ENCODE results near the gene SH2D3A. TPM values are rescaled to one million over a fixed set of nuclear protein-coding genes. Genes with fewer than 3 reads are reported as not detected.

Gene SH2D3A
- total RNA-seq (2021) = 17.9 and 22.0 TPM in 2 replicates
- long read RNA-seq, partial matches to known transcripts = 2 of 21 reads
- long read RNA-seq, other reads (novel, unspliced or antisense) = 16 of 21 reads

DNA sequence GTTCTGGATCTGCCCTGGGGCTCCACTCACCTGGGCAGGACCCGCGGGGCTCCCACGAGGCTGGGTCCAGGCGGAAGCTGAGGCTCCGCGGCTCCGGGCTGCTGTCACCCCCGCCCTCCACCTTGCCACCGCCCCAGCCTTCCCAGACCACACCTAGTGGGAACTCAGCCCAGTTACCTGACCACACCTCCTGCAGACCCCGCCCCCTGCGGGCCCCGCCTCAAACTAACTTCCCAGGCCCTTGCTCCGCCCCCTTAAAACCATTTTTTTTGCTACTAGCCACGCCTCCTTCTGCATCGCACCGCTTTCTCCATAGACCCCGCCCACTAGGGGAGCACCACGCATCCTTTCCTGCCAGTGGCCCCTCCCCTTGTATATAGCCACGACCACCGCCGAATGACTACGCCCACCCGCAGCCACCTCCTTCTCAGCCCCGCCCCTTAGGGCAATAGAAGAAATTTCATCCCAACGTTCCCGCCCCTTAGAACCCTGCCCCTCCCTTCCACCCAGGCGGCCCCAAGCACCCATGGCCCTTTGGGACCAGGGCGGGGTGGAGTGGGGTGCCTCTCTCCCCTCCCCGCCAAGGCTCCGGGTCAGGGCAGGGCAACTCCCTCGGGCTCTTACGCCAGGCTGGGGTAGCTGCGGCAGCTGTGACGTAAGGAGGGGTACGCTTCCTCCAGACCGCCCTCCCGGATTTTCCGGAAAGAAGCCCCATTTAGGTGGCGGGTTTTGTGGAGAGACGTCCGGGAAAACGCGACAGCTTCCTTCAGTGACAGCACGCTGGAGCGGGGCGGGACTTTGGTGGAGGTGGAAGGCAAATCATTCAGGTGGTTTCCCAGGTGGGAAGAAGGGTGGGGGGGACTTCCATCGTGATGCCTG lies at the start of gene SH2D3A:
Gene SH2D3A, minus strand, starts transcription at position 79 of the 879 bp plus-strand sequence. CDS start 3,687 bp downstream, outside the sequence.
- H3K9me3 ChIP-seq (ENCODE audit: control insufficient read depth, low read depth, low read length) = no peaks in the 10 kb centered on the region
- H3K27ac ChIP-seq (ENCODE audit: insufficient read length, low read depth, low read length) = peak within 1 kb of the TSS; percentile 92
- no peak within 1 kb of the TSS for H2AFZ ChIP-seq (ENCODE audit: low read length)
- peak within 1 kb of the TSS; percentile 98 for H3K4me2 ChIP-seq (ENCODE audit: insufficient read depth, insufficient read length, low read length)
- H3K4ac ChIP-seq (ENCODE audit: low read depth, low read length) = no peak within 1 kb of the TSS
- peak within 1 kb of the TSS; percentile 77 for H3K18ac ChIP-seq (ENCODE audit: insufficient read length, low read depth, low read length)
- DNase-seq = peak; percentile 98
- no peak within 1 kb of the TSS for H3T11ph ChIP-seq (ENCODE audit: low read length)
- peaks cover 5% of the 10 kb centered on the region for H4K20me1 ChIP-seq (ENCODE audit: control insufficient read depth, insufficient read depth, insufficient read length)
- H3K23ac ChIP-seq (ENCODE audit: insufficient read length, low read depth, low read length) = peak within 1 kb of the TSS; percentile 36
- no peak within 1 kb of the TSS for H2BK5ac ChIP-seq (ENCODE audit: insufficient read length, low read length)
- Mint-ChIP-seq H3K27ac (peak within 1 kb of the TSS; percentile 91 to 98 (median 97)), H3K4me3 (peak within 1 kb of the TSS; percentile 81 to 91), H3K4me1 (peaks cover 23 to 24% of the 10 kb centered on the region in 2 experiments), H3K9me3 (peaks cover 0 to 5% of the 10 kb centered on the region in 2 experiments; a peak in 3 of 5 replicates), H3K36me3 (ENCODE audit: insufficient read depth in 1 of 3, low read depth in 3 of 3) (peaks cover 0 to 4% (median 0%) of the 10 kb centered on the region in 3 experiments; a peak in 2 of 7 replicates), H3K27me3 (ENCODE audit: low read depth) (no peaks in the 10 kb centered on the region)
- H3K79me2 ChIP-seq (ENCODE audit: insufficient read depth, low read length) = no peaks in the 10 kb centered on the region; the same call in 1 of the 2 replicates
- peak within 1 kb of the TSS; percentile 25 for H3K56ac ChIP-seq (ENCODE audit: insufficient read length, low read depth, low read length)
- H2BK15ac ChIP-seq (ENCODE audit: low read depth, low read length) = no peak within 1 kb of the TSS
- H2BK12ac ChIP-seq (ENCODE audit: insufficient read length, low read depth, low read length) = peak within 1 kb of the TSS; percentile 82
- no peak within 1 kb of the TSS for H2BK120ac ChIP-seq (ENCODE audit: low read depth, low read length, poor library complexity, severe bottlenecking)
- peak within 1 kb of the TSS; percentile 4 for H2AK5ac ChIP-seq (ENCODE audit: insufficient read length, low read length)
- TF ChIP-seq CTCF (conservative IDR thresholded peaks at IDR 0.05) = no peak
- H3K27me3 ChIP-seq (ENCODE audit: insufficient read depth, low read length) = no peaks in the 10 kb centered on the region
- H3K14ac ChIP-seq (ENCODE audit: insufficient read depth, low read length) = peak within 1 kb of the TSS; percentile 38; the same call in 1 of the 2 replicates
- H4K5ac ChIP-seq (ENCODE audit: insufficient read length, low read depth, low read length) = peak within 1 kb of the TSS; percentile 65
- peak within 1 kb of the TSS; percentile 79 for H3K9ac ChIP-seq (ENCODE audit: extremely low read depth, insufficient read length, low read length)
- H2BK20ac ChIP-seq (ENCODE audit: low read depth, low read length, poor library complexity, severe bottlenecking) = no peak within 1 kb of the TSS
- no peaks in the 10 kb centered on the region for H3K79me1 ChIP-seq (ENCODE audit: insufficient read depth, low read depth, low read length, poor library complexity, severe bottlenecking)
- peak within 1 kb of the TSS; percentile 60 for H4K91ac ChIP-seq (ENCODE audit: insufficient read length, low read depth, low read length)
- no CpG with 5 or more reads among the region's 47 CpGs for WGBS (ENCODE audit: extremely low coverage, insufficient read length, low lambda C conversion rate)
- H3K23me2 ChIP-seq (ENCODE audit: insufficient read length, low read depth, low read length, poor library complexity, severe bottlenecking) = peaks cover 16% of the 10 kb centered on the region
- 0 out of 2 replicates have a peak, but pooled peaks cover 2% of the 10 kb centered on the region for H3K4me1 ChIP-seq (ENCODE audit: insufficient read depth, low read length)
- H4K8ac ChIP-seq (replicated peaks; ENCODE audit: insufficient read length, low read depth, low read length) = peak within 1 kb of the TSS; percentile 21
